ENCODE measurements around the gene CYB5R4.
"Not testable (repeated sequence)": the region's sequence is repeated elsewhere in the genome, so short reads cannot be mapped to it uniquely, and the experiment has no call there.

CYB5R4 gene

GRCh38 chr6:83908813-83909212, 49.3 kb downstream of the CYB5R4 start:
- no peak for DNase-seq

GRCh38 chr6:83911278-83911677, 51.8 kb downstream of the CYB5R4 start:
- no peak for DNase-seq

DNA sequence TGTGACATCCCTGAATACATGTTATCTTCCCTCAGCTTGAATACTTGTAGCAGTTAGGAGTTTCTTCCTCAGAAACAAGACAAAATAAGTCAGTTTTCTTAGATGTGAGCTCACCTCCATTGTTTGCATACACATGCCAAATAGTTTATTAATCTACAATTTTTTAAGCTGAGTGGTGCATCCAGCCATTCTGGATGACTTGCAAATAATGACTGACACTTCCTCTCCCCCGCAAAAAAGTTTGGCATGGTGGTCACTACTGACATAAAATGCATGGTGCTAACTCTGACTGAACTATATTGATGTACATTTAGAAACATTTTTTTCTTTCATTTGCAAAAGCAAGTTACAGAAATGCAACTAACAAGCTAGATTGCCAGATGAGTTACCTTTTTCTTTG, 55.5 kb downstream of the CYB5R4 start:
- no peak for DNase-seq

- DNase-seq: no peak
Measured at GRCh38 chr6:83917001-83917400, 57.5 kb downstream of the CYB5R4 start.

- DNase-seq: no peak
Measured at GRCh38 chr6:83920017-83920416, 60.5 kb downstream of the CYB5R4 start.

GRCh38 chr6:83921315-83921714, 61.8 kb downstream of the CYB5R4 start:
- DNase-seq: no peak

GRCh38 chr6:83927470-83927869, 68.0 kb downstream of the CYB5R4 start:
- no peak for DNase-seq

GRCh38 chr6:83928286-83928685, 68.8 kb downstream of the CYB5R4 start:
- DNase-seq: no peak

- not testable (repeated sequence) for DNase-seq
Measured at GRCh38 chr6:83946201-83946833, 86.8 kb downstream of the CYB5R4 start.

DNA sequence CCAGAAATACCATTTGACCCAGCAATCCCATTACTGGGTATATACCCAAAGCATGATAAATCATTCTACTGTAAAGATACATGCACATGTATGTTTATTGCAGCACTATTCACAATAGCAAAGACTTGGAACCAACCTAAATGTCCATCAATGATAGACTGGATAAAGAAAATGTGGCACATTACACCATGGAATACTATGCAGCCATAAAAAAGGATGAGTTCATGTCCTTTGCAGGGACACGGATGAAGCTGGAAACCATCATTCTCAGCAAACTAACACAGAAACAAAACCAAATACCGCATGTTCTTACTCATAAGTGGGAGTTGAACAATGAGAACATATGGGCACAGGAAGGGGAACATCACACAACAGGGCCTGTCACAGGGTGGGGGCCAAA, 88.5 kb downstream of the CYB5R4 start:
- not testable (repeated sequence) for DNase-seq

- no peak for DNase-seq
Measured at GRCh38 chr6:83948851-83949250, 89.4 kb downstream of the CYB5R4 start.

DNA sequence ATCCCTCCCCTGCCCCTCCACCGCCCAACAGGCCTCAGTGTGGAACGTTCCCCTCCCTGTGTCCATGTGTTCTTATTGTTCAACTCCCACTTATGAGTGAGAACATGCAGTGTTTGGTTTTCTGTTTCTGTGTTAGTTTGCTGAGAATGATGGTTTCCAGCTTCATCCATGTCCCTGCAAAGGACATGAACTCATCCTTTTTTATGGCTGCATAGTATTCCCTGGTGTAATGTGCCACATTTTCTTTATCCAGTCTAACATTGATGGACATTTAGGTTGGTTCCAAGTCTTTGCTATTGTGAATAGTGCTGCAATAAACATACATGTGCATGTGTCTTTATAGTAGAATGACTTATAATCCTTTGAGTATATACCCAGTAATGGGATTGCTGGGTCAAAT, 91.9 kb downstream of the CYB5R4 start:
- not testable (repeated sequence) for DNase-seq

- DNase-seq: no peak
Measured at GRCh38 chr6:83952830-83953229, 93.3 kb downstream of the CYB5R4 start.

- DNase-seq: no peak
Measured at GRCh38 chr6:83954371-83954770, 94.9 kb downstream of the CYB5R4 start.

DNA sequence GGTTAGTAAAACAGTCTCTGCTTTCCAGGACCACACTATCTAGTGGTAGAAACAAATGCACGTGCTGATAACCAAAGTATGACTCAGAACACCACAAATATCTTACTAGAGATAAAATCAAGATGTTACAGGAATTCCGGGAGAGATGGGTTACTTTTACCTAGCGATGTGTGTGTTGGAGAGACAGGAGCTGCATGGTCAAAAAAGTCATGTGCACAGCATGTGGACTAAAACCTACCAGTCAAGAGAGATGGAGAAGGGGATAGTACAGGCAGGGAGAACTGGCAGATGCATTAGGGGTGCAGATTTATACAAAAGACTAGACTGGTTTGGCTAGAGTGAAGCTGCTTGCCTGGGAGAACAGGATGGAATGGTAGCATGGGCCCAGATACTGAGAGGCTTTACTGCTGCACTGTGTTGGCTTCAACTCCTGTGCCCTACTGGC, 98.8 kb downstream of the CYB5R4 start:
- no peak for DNase-seq

- peak in 3 of 4 experiments; percentile 7 to 20 (median 8) for DNase-seq
Measured at GRCh38 chr6:83960664-83961063, 101.2 kb downstream of the CYB5R4 start.

DNA sequence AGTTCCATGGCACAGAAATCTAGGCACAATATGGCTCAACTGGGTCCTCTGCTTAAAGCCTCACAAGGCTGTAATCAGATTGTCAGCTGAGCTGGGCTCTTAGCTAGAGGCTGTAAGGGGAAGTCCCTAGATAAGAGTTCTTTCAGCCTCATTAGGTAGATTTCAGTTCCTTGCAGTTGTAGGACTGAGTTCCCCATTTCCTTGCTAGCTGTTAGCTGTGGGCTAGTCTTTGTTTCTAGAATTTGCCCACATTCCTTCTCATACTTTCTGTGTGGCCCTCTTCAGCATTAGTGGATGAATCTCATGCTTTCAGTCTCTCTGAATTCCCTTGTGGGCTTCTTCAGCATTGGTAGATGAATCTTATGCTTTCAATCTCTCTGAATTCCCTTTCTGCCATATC, 103.1 kb downstream of the CYB5R4 start:
- DNase-seq: peak; percentile 7 to 45 (median 34)

GRCh38 chr6:83966539-83966938, 107.0 kb downstream of the CYB5R4 start:
- DNase-seq: no peak

GRCh38 chr6:83970582-83970981, 111.1 kb downstream of the CYB5R4 start:
- no peak for DNase-seq

DNA sequence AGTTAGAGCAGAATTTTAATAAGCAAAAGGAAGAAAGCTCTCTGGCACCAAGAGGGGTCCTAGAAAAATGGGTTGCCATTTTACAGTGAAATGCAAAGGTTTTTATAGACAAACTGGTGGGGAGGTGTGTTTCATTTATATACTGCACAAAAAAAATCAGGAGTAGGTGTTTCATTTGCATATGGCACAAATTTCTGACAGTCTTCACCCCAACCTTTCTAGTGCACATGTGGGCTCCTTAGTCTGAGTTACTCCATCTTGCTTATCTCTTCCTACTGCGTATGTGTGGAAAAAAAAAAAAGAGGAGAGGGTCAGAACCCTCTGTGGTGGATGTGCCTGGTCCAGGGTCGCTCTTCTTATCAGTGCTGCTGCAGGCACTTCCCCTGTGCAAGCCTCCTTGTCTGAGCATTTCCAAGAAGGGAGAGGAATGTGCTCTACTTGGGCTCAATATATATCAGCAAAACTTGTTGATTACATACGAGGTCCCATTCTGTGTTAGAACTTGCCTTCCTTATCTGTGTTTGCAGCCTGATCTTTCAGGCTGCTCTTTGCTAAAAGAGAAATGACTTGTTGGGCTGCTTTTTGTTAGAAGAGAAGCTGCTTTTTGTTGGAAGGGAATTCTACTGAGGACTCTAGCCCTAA, 115.0 kb downstream of the CYB5R4 start:
- DNase-seq: no peak

- no peak for DNase-seq
Measured at GRCh38 chr6:83976037-83976755, 116.7 kb downstream of the CYB5R4 start.

DNA sequence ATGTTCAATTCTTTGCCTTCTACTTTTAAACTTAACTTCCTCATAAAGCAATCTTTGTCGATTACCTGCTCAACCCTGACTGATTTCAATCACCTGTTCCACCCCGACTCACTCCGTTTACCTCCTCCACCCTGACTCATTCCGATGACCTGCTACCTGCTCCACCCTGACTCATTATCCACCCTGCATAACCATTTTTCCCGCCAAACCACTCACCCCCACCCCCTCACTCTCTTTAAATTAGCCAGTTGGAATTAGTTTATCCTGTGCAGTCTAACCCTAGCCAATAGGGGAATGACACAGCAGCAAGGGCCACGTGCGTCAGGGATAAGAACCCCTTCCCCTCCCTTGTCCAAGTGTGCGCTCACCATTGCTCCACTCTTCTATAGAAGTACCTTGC, 117.4 kb downstream of the CYB5R4 start:
- DNase-seq: no peak

GRCh38 chr6:83978324-83978734, 118.8 kb downstream of the CYB5R4 start:
- no peak for DNase-seq

GRCh38 chr6:83978997-83979396, 119.5 kb downstream of the CYB5R4 start:
- no peak for DNase-seq
